ENCODE data around the gene NACC2. TPM values are rescaled to one million over a fixed set of nuclear protein-coding genes. Genes with fewer than 3 reads are reported as not detected.

NACC2 gene
- total and polyA plus RNA-seq, 9 of the 15 experiments (the other 6 are each of a cell fraction or from before 2014, with no cell fraction given) = 0.70 to 25.1 (median 5.6) TPM

- TF ChIP-seq, protein P1, sequence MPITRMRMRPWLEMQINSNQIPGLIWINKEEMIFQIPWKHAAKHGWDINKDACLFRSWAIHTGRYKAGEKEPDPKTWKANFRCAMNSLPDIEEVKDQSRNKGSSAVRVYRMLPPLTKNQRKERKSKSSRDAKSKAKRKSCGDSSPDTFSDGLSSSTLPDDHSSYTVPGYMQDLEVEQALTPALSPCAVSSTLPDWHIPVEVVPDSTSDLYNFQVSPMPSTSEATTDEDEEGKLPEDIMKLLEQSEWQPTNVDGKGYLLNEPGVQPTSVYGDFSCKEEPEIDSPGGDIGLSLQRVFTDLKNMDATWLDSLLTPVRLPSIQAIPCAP (CRISPR knock-in tag; IDR thresholded peaks at IDR 0.05; ENCODE audit: borderline replicate concordance) = no peak
- TF ChIP-seq TEAD4 (IDR thresholded peaks at IDR 0.05; ENCODE audit: low read length) (no peak), TEAD4 (CRISPR knock-in tag; IDR thresholded peaks at IDR 0.05; ENCODE audit: borderline replicate concordance) (no peak), ZBTB11 (CRISPR knock-in tag; IDR thresholded peaks at IDR 0.05) (no peak), NCOA4 (IDR thresholded peaks at IDR 0.05; ENCODE audit: partially characterized antibody) (no peak), ZNF121 (CRISPR knock-in tag; conservative IDR thresholded peaks at IDR 0.05) (no peak), FOXA3 (CRISPR knock-in tag; conservative IDR thresholded peaks at IDR 0.05 in 1 of 2, IDR thresholded peaks at IDR 0.05 in 1 of 2) (peak in 1 of 2 experiments; percentile 63; a peak in 2 of 4 replicates), SMC3 (conservative IDR thresholded peaks at IDR 0.05; ENCODE audit: insufficient read depth, low read depth, low read length) (no peak), TCF15 (CRISPR knock-in tag; IDR thresholded peaks at IDR 0.05) (no peak)
- TF ChIP-seq, protein P2, sequence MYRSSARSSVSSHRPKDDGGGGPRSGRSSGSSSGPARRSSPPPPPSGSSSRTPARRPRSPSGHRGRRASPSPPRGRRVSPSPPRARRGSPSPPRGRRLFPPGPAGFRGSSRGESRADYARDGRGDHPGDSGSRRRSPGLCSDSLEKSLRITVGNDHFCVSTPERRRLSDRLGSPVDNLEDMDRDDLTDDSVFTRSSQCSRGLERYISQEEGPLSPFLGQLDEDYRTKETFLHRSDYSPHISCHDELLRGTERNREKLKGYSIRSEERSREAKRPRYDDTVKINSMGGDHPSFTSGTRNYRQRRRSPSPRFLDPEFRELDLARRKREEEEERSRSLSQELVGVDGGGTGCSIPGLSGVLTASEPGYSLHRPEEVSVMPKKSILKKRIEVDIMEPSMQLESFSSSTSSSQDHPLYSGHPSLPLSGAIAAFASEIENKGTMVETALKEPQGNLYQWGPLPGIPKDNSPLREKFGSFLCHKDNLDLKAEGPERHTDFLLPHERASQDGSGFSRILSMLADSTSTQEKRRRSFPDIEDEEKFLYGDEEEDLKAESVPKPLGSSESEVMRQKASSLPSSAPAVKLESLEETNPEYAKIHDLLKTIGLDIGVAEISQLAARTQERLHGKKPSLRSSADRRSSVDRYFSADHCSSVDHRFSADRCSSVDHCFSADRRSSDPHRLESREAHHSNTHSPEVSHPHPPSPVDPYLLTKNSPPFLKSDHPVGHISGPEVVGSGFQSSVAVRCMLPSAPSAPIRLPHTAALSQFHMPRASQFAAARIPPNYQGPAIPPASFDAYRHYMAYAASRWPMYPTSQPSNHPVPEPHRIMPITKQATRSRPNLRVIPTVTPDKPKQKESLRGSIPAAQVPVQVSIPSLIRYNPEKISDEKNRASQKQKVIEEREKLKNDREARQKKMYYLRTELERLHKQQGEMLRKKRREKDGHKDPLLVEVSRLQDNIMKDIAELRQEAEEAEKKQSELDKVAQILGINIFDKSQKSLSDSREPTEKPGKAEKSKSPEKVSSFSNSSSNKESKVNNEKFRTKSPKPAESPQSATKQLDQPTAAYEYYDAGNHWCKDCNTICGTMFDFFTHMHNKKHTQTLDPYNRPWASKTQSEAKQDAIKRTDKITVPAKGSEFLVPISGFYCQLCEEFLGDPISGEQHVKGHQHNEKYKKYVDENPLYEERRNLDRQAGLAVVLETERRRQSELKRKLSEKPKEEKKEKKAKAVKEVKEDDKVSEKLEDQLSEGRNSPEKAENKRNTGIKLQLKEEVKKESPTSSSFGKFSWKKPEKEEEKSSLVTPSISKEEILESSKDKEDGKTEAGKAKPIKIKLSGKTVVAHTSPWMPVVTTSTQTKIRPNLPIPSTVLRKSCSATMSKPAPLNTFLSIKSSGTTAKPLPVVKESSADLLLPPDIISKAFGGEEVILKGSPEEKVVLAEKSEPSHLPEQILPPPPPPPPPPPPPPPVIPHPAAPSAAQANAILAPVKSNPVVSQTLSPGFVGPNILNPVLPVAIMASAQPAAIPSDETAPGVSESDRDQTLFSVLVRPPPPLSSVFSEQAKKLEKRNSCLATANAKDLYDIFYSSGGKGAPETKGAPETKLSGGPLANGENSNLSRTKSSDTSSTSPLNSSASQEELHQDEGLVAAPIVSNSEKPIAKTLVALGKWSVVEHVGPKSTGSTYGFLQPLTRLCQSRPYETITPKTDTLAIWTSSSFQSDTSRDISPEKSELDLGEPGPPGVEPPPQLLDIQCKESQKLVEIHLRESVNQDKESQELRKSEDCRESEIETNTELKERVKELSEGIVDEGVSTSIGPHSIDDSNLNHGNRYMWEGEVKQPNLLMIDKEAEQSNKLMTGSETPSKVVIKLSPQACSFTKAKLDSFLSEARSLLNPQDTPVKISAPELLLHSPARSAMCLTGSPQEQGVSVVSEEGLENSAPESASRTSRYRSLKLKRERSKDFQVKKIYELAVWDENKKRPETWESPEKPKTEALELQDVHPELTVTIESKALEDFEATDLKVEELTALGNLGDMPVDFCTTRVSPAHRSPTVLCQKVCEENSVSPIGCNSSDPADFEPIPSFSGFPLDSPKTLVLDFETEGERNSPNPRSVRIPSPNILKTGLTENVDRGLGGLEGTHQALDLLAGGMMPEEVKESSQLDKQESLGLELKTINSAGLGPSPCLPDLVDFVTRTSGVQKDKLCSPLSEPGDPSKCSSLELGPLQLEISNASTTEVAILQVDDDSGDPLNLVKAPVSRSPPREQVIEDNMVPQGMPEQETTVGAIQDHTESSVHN (IDR thresholded peaks at IDR 0.05; ENCODE audit: borderline replicate concordance in 1 of 2, low read depth in 1 of 2) = no peak
Measured at GRCh38 chr9:135960411-135961276, 134.4 kb downstream of the NACC2 start (continued).

Data from K562 (cell line).